Left lobe of liver (tissue), 2 donors: ENCODE results near the gene CAMKMT. TPM values are rescaled to one million over a fixed set of nuclear protein-coding genes. Genes with fewer than 3 reads are reported as not detected.

Experiments
- ATAC-seq: fragments of 200-7000 bp; cut with Tn5 transposase; one replicate; pipeline ENCODE4 v1.9.1; 2020; ENCODE audit warnings: mild to moderate bottlenecking, moderate library complexity
- DNase-seq: peaks from one replicate; pipeline ENCODE4 v3.0.0-alpha.2; 2020; ENCODE audit warnings: low spot score
- total RNA-seq: library from RNA; stranded (reverse); gene quantifications from one replicate; pipeline ENCODE4 v1.2.1, GENCODE V29; 2021
- donor health status: DM: no; HTN: no; CAD: no; lungs with moderate emphysema.
- donor health status: DM: no; HTN: yes; CAD: no.

The CAMKMT gene
- total RNA-seq, 1 donor from 2014 or later: 4.9 TPM

GRCh38 chr2:44442019-44442418, 80.3 kb downstream of the CAMKMT start:
- DNase-seq: no peak
- ATAC-seq: no peak

DNA sequence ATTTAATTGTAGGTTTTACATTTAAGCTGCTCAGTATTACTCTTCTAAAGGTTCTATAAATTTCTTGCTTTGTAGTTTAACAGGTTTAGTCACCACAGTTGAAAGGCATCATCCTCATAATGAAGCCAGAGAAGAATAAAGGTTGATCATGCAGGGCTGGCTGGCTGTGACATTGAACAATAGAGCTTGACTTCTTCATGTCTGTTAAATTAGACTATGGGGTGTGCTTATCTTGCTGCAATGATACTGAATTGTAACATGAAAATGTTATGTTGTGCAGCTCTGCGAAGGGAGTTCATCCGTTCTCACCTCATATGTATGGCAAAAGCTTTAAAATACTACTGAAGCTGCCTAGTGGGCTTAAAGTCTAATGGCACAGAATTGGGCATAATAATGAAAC, 81.8 kb downstream of the CAMKMT start:
- DNase-seq (no peak), ATAC-seq (no peak)

- no peak for DNase-seq
- no peak for ATAC-seq
Measured at GRCh38 chr2:44444881-44445280, 83.1 kb downstream of the CAMKMT start.

DNA sequence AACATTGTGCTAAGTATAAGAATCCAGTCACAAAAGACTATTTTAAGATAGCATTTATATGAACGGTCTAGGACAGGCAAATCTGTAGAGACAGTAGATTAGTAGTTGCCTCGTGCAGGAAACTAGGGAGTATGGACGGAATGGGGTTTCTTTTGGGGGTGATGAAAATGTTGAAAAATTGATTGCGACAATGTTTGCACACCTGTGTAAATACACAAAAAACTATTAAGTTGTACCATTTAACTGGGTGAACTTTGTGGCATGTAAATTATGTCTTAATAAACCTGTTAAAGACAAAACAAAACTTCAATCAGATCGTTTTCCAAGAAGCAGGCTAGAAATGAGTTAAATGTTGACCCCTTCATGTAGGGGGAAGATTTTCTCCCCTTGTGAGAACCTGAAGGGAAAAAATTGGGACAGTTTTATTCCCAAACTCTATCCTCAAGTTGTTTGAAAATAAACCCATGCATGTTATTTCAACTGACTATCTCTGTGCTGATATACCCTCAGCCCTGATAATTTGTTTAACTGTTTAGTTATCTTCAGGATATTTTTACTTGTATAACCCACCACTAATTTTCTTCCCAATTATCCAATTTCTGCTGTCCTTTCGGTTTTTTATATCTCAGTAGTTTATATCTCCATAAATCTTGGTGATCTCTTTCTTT, 87.2 kb downstream of the CAMKMT start:
- ATAC-seq (peak; percentile 81), DNase-seq (no peak)

- DNase-seq (no peak), ATAC-seq (no peak)
Measured at GRCh38 chr2:44450082-44450481, 88.3 kb downstream of the CAMKMT start.

DNA sequence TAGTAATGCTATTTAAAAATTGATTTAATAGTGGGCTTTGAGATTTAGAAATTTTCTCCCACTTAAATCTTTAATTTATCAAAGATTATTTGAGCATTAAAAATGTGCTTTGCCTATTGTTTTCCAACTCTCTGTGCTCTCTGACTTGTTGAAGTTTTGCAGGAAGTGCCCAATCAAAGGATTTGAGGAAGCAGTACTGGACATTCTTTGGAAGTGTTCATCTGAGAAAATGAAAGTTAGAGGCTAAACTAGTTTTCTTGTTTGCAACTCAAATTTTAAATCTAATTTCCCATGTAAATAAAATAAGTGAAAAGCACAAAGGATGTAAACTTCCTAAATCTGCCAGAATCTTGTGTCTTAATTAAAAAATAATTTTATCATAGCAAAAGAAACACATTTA, 89.1 kb downstream of the CAMKMT start:
- ATAC-seq (peak; percentile 46), DNase-seq (no peak)

- DNase-seq (no peak), ATAC-seq (no peak)
Measured at GRCh38 chr2:44452069-44452583, 90.4 kb downstream of the CAMKMT start.

GRCh38 chr2:44453259-44453658, 91.5 kb downstream of the CAMKMT start:
- DNase-seq (no peak), ATAC-seq (no peak)

GRCh38 chr2:44455877-44456276, 94.1 kb downstream of the CAMKMT start:
- ATAC-seq (peak; percentile 61), DNase-seq (no peak)

- ATAC-seq (no peak), DNase-seq (no peak)
Measured at GRCh38 chr2:44456946-44457345, 95.2 kb downstream of the CAMKMT start.

DNA sequence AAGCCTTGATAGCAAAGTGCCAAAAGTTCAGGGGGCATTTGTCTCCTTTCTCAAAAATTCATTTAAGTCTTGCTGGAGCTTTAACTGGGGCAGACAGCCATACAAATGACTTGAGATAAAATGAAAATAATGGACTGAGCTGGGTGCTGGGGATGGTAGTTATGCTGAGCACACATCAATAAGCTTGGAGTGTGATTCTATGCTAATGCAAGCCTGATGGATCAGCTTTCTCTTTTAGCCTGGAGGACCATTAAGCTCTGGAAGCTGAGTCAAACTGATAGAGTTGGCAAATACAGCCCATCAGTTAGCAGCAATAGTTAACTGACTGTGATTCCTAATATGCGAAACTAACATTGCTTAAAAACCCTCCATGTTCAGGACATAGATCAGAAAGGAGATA, 98.0 kb downstream of the CAMKMT start:
- DNase-seq: no peak
- ATAC-seq: no peak

GRCh38 chr2:44462934-44463849, 101.4 kb downstream of the CAMKMT start:
- DNase-seq: no peak
- no peak for ATAC-seq

GRCh38 chr2:44464437-44464836, 102.7 kb downstream of the CAMKMT start:
- DNase-seq (no peak), ATAC-seq (no peak)

- DNase-seq: no peak
- ATAC-seq: no peak
Measured at GRCh38 chr2:44470151-44470550, 108.4 kb downstream of the CAMKMT start.

DNA sequence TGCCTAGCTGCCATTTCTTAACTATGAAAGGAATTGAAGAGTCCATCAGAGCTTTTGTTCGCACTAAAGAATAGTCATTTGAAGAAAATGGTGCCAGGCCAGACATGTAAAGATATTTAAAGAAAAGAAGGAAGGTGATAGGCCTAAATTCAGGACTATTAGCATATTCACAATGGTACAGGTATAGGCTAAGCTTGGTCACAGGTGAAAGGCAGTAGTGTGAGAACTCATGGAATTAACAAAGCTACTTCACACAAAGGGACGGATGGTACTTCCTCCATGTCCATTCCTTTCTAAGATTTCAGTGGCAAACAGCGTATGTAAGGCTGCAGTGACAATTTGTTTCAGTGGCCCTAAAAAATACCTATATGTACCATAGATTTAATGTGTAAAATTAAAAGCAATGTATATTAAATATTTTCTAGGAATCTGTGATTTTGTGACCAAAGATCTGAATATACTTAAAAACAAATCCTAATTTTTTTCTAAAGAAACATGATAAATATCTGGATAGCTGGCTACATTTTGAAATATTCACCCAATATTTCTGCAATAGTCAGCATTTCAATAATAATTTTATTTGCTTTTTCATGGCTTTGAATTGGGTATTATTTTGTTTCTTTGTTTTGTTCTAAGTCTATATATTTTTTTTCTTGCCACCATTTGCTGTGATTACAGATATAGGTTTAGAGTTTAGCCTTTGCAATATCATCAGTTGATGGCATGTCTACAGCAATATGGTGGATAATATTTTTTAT, 116.1 kb downstream of the CAMKMT start:
- ATAC-seq (no peak), DNase-seq (no peak)

DNA sequence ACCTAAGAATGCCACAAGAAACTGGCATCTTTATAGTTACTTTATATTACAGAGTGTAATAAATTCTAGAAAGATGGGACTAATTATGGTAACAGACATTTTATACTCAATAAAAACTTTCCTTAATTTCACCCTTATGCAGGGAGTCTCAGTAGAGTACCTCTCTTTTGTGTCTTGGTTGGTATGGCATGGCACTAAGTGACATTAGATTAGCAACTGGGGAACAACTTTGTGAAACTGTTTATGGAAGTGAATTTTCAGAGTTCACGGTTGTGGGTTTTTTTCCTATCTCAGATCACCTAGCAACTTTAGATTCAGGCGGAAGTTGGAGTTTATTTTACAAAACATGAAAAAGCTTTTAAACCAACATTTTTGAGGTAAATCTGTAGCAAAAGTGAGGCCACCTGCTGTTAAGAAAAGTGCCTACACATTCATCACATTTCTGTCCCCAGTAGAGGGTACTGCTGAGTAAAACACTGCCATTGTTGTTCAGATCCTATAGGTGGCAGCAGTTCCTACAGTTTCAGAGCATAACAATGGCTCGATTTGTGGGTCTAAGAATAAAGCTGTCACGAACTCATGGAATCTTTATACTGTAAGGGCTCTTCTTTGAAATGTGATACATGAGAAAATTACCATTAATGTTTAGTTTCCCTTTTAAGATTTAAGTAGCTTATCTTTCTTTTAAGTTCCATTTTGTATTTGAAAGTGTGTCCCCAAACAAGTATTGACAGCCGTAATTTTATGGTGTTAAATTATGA, 117.6 kb downstream of the CAMKMT start:
- ATAC-seq (peak; percentile 100), DNase-seq (no peak)

DNA sequence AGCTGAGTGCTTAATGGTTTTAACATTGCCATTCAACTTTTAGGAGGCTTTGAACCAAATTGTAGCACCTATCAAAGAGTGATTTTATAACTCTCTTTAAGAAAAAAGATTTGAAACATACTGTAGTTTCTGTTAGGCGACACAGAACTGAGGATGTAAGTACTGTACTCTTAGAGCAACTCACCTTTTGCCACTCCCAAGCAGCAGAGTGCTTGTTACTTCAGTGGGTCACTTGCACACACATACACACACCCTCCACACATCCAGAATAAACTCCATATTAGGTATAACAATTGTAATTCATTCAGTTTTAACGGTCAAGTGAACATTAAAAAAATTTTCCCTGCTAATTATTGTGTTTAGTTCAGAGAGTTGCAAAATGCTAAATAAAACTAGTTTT, 118.3 kb downstream of the CAMKMT start:
- DNase-seq (no peak), ATAC-seq (peak; percentile 42)

DNA sequence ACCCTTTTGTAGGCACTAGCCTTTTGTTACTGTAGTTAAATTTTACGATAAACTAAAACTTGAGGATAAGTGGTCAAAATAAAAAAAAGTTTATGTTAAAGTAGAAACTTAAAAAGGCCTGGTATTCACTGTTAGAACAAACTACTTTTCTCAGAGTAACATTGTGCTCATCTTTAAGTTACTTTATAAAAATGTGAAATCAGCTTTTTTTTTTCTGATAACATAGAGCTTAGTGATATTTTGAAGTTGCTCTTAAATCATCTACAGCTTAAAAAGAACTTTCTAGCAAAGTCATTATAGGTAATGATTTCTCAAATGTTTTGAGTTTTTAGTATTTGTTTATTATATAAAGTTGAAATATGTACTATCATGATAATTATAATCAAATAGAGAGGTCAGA, 125.3 kb downstream of the CAMKMT start:
- no peak for ATAC-seq
- DNase-seq: no peak

DNA sequence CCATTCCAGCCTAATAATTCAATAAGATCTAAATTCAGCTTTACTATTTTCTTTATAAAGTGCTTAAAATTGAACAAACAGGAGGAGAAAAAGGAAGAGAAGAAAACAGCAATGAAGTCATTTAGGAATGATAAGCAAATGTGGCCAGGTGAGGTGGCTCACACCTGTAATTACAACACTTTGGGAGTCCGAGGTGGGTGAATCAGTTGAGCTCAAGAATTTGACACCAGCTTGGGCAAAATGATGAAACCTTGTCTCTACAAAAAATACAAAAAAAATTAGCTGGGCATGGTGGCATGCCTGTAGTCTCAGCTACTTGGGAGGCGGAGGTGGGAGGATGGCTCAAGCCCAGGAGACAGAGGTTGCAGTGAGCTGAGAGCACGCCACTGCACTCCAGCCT, 129.0 kb downstream of the CAMKMT start:
- DNase-seq: no peak
- no peak for ATAC-seq

- DNase-seq (no peak), ATAC-seq (no peak)
Measured at GRCh38 chr2:44494006-44494405, 132.3 kb downstream of the CAMKMT start.

- ATAC-seq: peak; percentile 85
- DNase-seq: peak; percentile 52
Measured at GRCh38 chr2:44495035-44495434, 133.3 kb downstream of the CAMKMT start.
